GM19438 (cell line): ENCODE results near the gene BLACAT1.
"Not testable (repeated sequence)": the region's sequence is repeated elsewhere in the genome, so short reads cannot be mapped to it uniquely, and the experiment has no call there.

ENCODE experiments used
- ATAC-seq: cut with Tn5 transposase; IDR thresholded peaks from one replicate; pipeline ENCODE4 v1.9.1; 2021; ENCODE audit warnings: low read depth; ENCODE audit not compliant: unreplicated experiment

BLACAT1 gene

GRCh38 chr1:205484985-205485967 lies 29.4 kb upstream of the BLACAT1 start:
- ATAC-seq = no peak

- no peak for ATAC-seq
Measured at GRCh38 chr1:205483372-205483771, 27.5 kb upstream of the BLACAT1 start.

GRCh38 chr1:205482587-205482986 lies 26.7 kb upstream of the BLACAT1 start:
- not testable (repeated sequence) for ATAC-seq

GRCh38 chr1:205481629-205482151 lies 25.8 kb upstream of the BLACAT1 start:
- ATAC-seq = no peak

- ATAC-seq = no peak
Measured at GRCh38 chr1:205481218-205481617, 25.4 kb upstream of the BLACAT1 start.

GRCh38 chr1:205480349-205480985 lies 24.6 kb upstream of the BLACAT1 start:
- ATAC-seq = no peak

GRCh38 chr1:205478985-205479384 lies 23.1 kb upstream of the BLACAT1 start:
- not testable (repeated sequence) for ATAC-seq

- ATAC-seq = no peak
Measured at GRCh38 chr1:205477759-205478247, 22.0 kb upstream of the BLACAT1 start.

GRCh38 chr1:205477121-205477758 lies 21.4 kb upstream of the BLACAT1 start:
- no peak for ATAC-seq

GRCh38 chr1:205476648-205477047 lies 20.8 kb upstream of the BLACAT1 start:
- no peak for ATAC-seq

GRCh38 chr1:205475855-205476254 lies 20.0 kb upstream of the BLACAT1 start:
- no peak for ATAC-seq

GRCh38 chr1:205474571-205474970 lies 18.7 kb upstream of the BLACAT1 start:
- no peak for ATAC-seq

- ATAC-seq = no peak
Measured at GRCh38 chr1:205473966-205474365, 18.1 kb upstream of the BLACAT1 start.

GRCh38 chr1:205473475-205473874 lies 17.6 kb upstream of the BLACAT1 start:
- no peak for ATAC-seq

GRCh38 chr1:205472737-205473441 lies 17.0 kb upstream of the BLACAT1 start:
- ATAC-seq = no peak

GRCh38 chr1:205470131-205470530 lies 14.3 kb upstream of the BLACAT1 start:
- ATAC-seq = no peak

- no peak for ATAC-seq
Measured at GRCh38 chr1:205466595-205467220, 10.9 kb upstream of the BLACAT1 start.

- ATAC-seq = no peak
Measured at GRCh38 chr1:205465392-205465791, 9.5 kb upstream of the BLACAT1 start.

GRCh38 chr1:205458777-205459566 lies 3.1 kb upstream of the BLACAT1 start:
- no peak for ATAC-seq
